GM15510 (cell line): ENCODE measurements around the gene ADAMTS15.

Experiments
- POLR2A ChIP-seq: IDR thresholded peaks from 3 replicates; pipeline ENCODE4 v1.6.1; 2011; ENCODE audit warnings: borderline replicate concordance; ENCODE audit not compliant: insufficient read length; ENCODE audit errors: extremely low read depth

Gene ADAMTS15

GRCh38 chr11:130457623-130458409 lies 9.4 kb downstream of the ADAMTS15 start:
- TF ChIP-seq POLR2A: no peak

GRCh38 chr11:130458410-130458729 lies 9.9 kb downstream of the ADAMTS15 start:
- TF ChIP-seq POLR2A: no peak

GRCh38 chr11:130459521-130459920 lies 11.1 kb downstream of the ADAMTS15 start:
- TF ChIP-seq POLR2A: no peak

GRCh38 chr11:130462101-130462885 lies 13.8 kb downstream of the ADAMTS15 start:
- no peak for TF ChIP-seq POLR2A

DNA sequence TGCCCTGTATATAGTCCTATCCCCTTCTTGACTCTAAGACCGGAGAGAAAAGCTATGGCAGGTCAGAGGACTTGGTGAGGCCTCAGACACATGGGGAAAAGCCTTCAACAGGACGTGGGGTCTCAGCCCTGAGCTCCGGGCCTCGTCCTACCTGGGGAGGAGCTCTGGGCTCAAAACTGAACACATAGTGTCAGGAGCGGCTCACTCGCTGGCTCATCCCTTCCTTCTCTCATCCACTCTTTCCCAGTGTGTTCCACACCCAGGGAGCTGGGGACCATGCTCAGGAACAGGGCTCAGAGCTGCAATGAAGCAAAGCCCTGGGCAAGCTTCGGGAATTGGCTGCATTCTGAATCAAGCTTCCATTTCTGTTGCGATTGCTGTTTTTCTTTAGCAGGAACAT lies 14.5 kb downstream of the ADAMTS15 start:
- TF ChIP-seq POLR2A: no peak

DNA sequence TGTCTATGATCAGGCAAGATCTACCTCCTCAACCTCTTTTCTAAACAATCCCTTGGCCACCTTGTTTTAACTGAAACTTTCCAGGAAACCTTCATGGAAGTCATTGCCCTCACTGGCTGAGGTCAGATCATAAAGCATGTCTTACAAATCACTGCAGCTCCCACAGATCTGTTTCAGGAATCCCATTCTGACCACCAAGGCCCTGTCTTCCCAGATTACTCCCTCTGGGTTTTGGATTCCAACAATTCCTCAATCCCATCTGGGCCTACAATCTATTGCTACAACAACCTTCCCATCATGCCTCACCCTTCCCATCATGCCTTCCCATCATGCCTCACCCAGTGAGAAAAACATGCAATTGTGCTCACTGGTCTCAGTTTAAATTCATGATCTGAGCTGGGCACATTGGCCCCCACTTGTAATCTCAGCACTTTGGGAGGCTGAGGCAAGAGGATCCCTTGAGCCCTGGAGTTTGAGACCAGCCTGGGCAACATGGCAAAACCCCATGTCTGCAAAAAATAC lies 15.9 kb downstream of the ADAMTS15 start:
- TF ChIP-seq POLR2A: no peak

- no peak for TF ChIP-seq POLR2A
Observed at GRCh38 chr11:130465263-130465662, 16.8 kb downstream of the ADAMTS15 start.

- no peak for TF ChIP-seq POLR2A
Observed at GRCh38 chr11:130467116-130467900, 18.9 kb downstream of the ADAMTS15 start.

DNA sequence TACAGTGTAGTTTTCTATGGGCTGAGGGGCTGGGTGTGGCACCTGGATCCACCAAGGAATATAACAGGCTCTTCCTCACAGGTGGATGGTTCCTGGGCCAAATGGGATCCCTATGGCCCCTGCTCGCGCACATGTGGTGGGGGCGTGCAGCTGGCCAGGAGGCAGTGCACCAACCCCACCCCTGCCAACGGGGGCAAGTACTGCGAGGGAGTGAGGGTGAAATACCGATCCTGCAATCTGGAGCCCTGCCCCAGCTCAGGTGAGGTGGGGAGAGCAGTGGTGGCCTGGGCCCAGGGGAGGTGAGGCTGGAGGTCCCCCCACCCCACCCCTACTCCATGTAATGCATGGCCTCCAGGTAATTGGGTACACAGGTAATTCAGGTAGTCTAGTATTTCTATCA lies 20.7 kb downstream of the ADAMTS15 start:
- TF ChIP-seq POLR2A: no peak

GRCh38 chr11:130470832-130471706 lies 22.6 kb downstream of the ADAMTS15 start:
- TF ChIP-seq POLR2A: no peak

DNA sequence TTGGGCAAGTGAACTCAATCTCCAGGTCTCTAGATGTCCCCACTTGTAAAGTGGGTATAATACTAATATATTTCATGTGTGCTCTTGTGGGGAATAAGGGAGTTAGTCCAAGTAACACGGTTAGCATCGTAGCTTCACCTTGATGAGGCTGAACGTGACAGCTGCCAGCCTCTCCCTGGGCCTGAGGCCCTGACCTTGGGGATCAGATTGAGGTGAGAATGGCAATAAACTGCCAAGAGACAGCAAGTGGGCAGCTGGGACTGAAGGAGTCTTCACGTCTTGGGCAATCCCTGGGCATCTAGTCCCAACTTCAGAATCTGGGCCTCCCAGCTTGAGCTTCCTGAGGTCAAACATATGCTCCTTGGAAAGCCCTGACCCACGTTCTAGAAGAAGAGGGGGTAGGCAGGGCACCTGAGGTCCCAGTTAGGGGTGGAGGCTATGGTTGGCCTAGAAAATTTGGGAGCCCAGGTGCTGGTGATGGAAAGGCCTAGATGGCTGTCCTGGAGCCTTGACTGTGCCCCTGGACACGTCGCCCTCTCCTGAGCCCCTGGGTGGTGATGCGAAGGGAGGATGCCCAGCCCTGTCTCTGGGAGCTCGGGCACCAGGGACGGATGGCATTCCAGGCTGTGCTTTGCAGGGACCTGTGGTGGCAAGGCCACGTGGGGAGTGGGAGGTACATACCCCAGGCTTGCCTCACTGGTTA lies 23.4 kb downstream of the ADAMTS15 start:
- TF ChIP-seq POLR2A: no peak

- TF ChIP-seq POLR2A: no peak
Observed at GRCh38 chr11:130472434-130472961, 24.1 kb downstream of the ADAMTS15 start.
